Activated B cell treated with CpG ODN at 0.5 μM for 24 hours (primary cell): Measurements from ENCODE around the gene MAML2. TPM values are rescaled to one million over a fixed set of nuclear protein-coding genes. Genes with fewer than 3 reads are reported as not detected.

Experiments
- ATAC-seq: fragments of 200-7000 bp; cut with Tn5 transposase; one replicate; pipeline ENCODE4 v1.10.0; 2021; ENCODE audit warnings: low read depth, mild to moderate bottlenecking, moderate library complexity
- CTCF ChIA-PET: fragments of 350-600 bp; sonication (Branson Sonifier 250); formaldehyde crosslinking; loops from one replicate; lab custom pipeline; 2021; ENCODE audit warnings: antibody characterized with exemption; lab: Charles Lee
- POLR2A ChIA-PET: fragments of 350-600 bp; sonication (Branson Sonifier 250); formaldehyde crosslinking; loops from one replicate; lab custom pipeline; 2021; ENCODE audit warnings: antibody characterized with exemption; lab: Charles Lee
- DNase-seq: peaks from one replicate; pipeline ENCODE4 v3.0.0; 2022
- H3K27ac Mint-ChIP-seq: one replicate; pipeline ENCODE4 v1.8.0; 2020; ENCODE audit warnings: mixed read lengths
- H3K27me3 Mint-ChIP-seq: one replicate; pipeline ENCODE4 v1.8.0; 2021; ENCODE audit warnings: mixed read lengths
- H3K36me3 Mint-ChIP-seq: one replicate; pipeline ENCODE4 v1.8.0; 2021; ENCODE audit warnings: low read depth, mixed read lengths
- H3K4me1 Mint-ChIP-seq: one replicate; pipeline ENCODE4 v1.8.0; 2021; ENCODE audit warnings: mixed read lengths
- H3K4me3 Mint-ChIP-seq: one replicate; pipeline ENCODE4 v1.8.0; 2020; ENCODE audit warnings: mild to moderate bottlenecking, mixed read lengths
- H3K9me3 Mint-ChIP-seq: one replicate; pipeline ENCODE4 v1.8.0; 2020; ENCODE audit warnings: mixed read lengths
- CTCF ChIP-seq: fragments of 200-600 bp; IDR thresholded peaks from one replicate; pipeline ENCODE4 v1.8.0; 2022; ENCODE audit warnings: antibody characterized with exemption, mild to moderate bottlenecking
- intact Hi-C: fragments of 100-400 bp; cut with micrococcal nuclease; formaldehyde crosslinking; loops from one replicate; pipeline ENCODE4 v1.15.1; 2024
- total RNA-seq: library from RNA; stranded (reverse); gene quantifications from 2 replicates; pipeline ENCODE4 v1.2.3, GENCODE V29; 2022

MAML2 gene
- total RNA-seq, 1 donor from 2014 or later = 24.8 TPM

- H3K27me3 Mint-ChIP-seq = no peaks in the 10 kb centered on the region
- H3K4me1 Mint-ChIP-seq = peaks cover 25% of the 10 kb centered on the region
- intact Hi-C loops = loop anchor here (2.0 kb wide), 1 partner anchor 14 kb away; no protein-coding TSS in a partner anchor
- no peak overlapping the region for H3K4me3 Mint-ChIP-seq
- DNase-seq (no peak), ATAC-seq (no peak)
- peaks cover 24% of the 10 kb centered on the region for H3K36me3 Mint-ChIP-seq
- ChIA-PET CTCF (no interaction called here), POLR2A (no interaction called here)
- H3K27ac Mint-ChIP-seq = no peak overlapping the region
- no peak for TF ChIP-seq CTCF
- no peaks in the 10 kb centered on the region for H3K9me3 Mint-ChIP-seq
These were observed 18.1 kb downstream of the MAML2 start for GRCh38 chr11:96324912-96325311.

- DNase-seq (no peak), ATAC-seq (no peak)
- intact Hi-C loops = no loop called here
- Mint-ChIP-seq H3K4me1 (peaks cover 22% of the 10 kb centered on the region), H3K9me3 (no peaks in the 10 kb centered on the region), H3K27ac (no peak overlapping the region), H3K4me3 (no peak overlapping the region), H3K36me3 (peaks cover 23% of the 10 kb centered on the region), H3K27me3 (no peaks in the 10 kb centered on the region)
- ChIA-PET POLR2A (no interaction called here), CTCF (interaction anchor here (1.1 kb wide), 1 partner anchor 19 kb away, joined by 4 read pairs; the partner anchor contains the start of gene MAML2)
- TF ChIP-seq CTCF = no peak
These were observed 19.4 kb downstream of the MAML2 start for GRCh38 chr11:96323642-96323985.

- no peaks in the 10 kb centered on the region for H3K9me3 Mint-ChIP-seq
- ATAC-seq (no peak), DNase-seq (no peak)
- H3K27ac Mint-ChIP-seq = no peak overlapping the region
- no peaks in the 10 kb centered on the region for H3K27me3 Mint-ChIP-seq
- peaks cover 27% of the 10 kb centered on the region for H3K4me1 Mint-ChIP-seq
- no peak overlapping the region for H3K4me3 Mint-ChIP-seq
- TF ChIP-seq CTCF = no peak
- ChIA-PET POLR2A (no interaction called here), CTCF (interaction anchor here (1.1 kb wide), 1 partner anchor 20 kb away, joined by 4 read pairs; the partner anchor contains the start of gene MAML2)
- intact Hi-C loops = no loop called here
- peaks cover 24% of the 10 kb centered on the region for H3K36me3 Mint-ChIP-seq
These were observed 20.0 kb downstream of the MAML2 start for GRCh38 chr11:96322775-96323641.

GRCh38 chr11:96321091-96321490 is 21.9 kb downstream of the MAML2 start:
- H3K27me3 Mint-ChIP-seq = no peaks in the 10 kb centered on the region
- H3K27ac Mint-ChIP-seq = no peak overlapping the region
- POLR2A ChIA-PET = interaction anchor here (0.6 kb wide), 1 partner anchor 26 kb away, joined by 3 read pairs; no protein-coding TSS in a partner anchor
- ATAC-seq (no peak), DNase-seq (no peak)
- no peak overlapping the region for H3K4me3 Mint-ChIP-seq
- H3K4me1 Mint-ChIP-seq = peaks cover 26% of the 10 kb centered on the region
- CTCF ChIA-PET = no interaction called here
- no peaks in the 10 kb centered on the region for H3K9me3 Mint-ChIP-seq
- intact Hi-C loops = no loop called here
- peaks cover 41% of the 10 kb centered on the region for H3K36me3 Mint-ChIP-seq
- no peak for TF ChIP-seq CTCF

GRCh38 chr11:96319898-96320656 is 22.9 kb downstream of the MAML2 start:
- H3K9me3 Mint-ChIP-seq = no peaks in the 10 kb centered on the region
- POLR2A ChIA-PET = no interaction called here
- DNase-seq (no peak), ATAC-seq (no peak)
- CTCF ChIA-PET = no interaction called here
- intact Hi-C loops = loop anchor here (2.0 kb wide), 1 partner anchor 17 kb away; no protein-coding TSS in a partner anchor
- TF ChIP-seq CTCF = no peak
- H3K27ac Mint-ChIP-seq = no peak overlapping the region
- no peaks in the 10 kb centered on the region for H3K27me3 Mint-ChIP-seq
- no peak overlapping the region for H3K4me3 Mint-ChIP-seq
- H3K36me3 Mint-ChIP-seq = peaks cover 47% of the 10 kb centered on the region
- H3K4me1 Mint-ChIP-seq = peaks cover 21% of the 10 kb centered on the region
